HG03135 (cell line): ENCODE data around the gene HOXA5.

Experiments
- ATAC-seq: cut with Tn5 transposase; IDR thresholded peaks from one replicate; pipeline ENCODE4 v1.9.1; 2021; ENCODE audit warnings: mild to moderate bottlenecking, moderate library complexity; ENCODE audit not compliant: unreplicated experiment

HOXA5 gene

DNA sequence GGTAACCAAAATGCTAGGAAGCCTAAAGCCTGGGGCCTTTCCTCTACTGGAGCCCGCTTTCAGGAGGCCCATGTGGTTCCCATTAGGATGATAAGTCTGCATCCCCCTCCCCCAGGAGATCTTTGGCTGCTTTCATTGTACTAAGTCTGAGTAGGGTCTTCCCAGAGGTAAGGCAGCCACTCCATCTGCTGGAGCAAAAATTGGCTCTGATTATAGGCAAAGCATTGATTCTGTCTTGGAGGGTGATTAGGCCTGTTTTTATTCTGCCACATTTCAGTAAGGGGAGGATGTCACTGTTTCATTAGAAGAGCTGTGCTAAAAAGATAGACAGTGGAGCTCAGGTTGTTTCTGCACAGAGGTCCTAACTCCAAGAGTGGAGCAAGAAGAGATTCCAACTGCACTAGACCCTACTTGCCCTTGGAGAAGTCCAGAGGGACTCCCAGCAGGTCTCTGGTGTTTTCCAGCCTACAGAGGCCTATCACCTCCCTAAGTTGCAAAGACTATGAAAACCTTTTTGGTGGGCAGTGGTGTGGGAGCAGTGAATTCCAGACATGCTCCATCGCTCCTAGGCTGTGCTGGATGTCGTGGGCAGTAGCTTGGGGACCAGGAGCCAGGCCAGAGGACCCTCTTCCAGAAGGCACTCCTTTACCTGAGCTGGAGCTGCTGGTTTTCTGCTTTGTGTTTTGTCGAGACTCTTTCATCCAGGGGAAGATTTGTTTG lies 33.9 kb downstream of the HOXA5 start:
- no peak for ATAC-seq

DNA sequence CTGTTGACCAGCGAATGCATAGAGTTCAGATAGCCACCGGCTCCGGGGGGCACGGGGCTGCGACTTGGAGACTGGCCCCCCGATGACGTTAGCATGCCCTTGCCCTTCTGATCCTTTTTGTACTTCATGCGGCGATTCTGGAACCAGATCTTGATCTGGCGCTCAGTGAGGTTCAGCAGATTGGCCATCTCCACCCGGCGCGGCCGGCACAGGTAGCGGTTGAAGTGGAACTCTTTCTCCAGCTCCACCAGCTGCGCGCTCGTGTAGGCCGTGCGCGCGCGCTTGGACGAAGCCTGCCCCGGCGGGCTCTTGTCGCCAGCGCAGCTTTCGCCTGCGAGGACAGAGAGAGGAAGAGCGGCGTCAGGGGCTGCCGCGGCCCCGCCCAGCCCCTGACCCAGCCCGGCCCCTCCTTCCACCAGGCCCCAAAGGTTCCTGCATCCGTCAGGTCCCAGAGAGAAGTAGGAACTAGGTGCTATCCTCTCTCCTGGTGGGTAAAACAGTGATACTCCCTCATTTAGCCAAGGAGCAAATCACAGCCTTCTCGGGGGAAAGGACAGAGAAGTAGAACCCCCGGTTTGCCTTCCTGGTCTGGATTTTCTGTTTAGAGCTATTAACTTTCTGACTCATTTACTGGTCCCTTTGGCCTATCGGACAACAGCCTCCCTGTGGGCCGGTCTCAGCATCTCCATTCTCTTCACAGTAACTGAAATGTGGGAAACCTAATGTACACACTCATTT lies 34.9 kb downstream of the HOXA5 start:
- no peak for ATAC-seq

DNA sequence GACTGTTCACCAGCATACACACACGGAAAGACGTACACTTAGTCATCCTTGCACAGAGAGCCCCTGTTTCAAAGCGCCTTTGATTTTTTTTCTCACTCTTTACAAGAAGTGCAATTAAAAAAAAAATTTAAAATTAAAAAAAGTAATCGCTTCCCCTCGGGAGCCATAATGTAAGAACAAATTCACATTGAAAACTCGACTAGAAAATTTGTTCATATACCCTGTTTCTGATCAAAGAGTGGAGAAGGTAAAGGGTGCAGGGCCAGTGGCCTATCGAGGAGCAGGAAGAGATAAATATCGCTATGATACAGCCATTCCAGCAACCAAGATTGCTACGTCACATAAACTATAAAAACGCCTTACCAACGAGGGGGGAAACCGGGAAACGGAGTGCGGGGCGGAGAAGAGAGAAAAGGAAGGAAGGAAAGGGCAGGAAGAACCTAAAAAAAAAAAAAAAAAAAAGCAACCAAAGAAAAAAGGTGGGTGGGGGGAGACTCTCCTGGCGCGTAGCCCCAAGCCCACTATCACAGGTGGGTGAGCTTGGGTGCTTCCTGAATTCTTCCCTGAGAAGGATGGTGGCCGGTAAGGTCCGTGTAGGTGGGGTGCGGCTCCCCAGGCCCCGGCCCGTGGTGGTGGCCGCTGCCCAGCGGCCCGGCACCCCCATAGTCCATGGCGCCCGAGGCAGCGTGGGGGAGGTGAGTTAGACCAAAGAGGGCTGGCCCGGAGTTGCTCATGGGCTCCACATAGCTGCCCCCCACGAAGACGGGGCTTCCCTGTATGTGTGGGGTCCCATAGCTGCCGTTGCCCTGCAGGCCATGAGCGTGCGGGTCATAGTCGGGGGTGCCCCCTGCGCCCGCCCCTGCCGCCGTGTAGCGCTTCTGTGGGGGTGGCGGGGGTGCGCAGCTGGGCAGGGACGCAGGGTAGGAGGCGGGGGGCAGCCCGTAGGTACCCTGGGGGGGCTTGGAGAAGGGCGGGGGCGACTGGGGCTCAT lies 35.8 kb downstream of the HOXA5 start:
- no peak for ATAC-seq

DNA sequence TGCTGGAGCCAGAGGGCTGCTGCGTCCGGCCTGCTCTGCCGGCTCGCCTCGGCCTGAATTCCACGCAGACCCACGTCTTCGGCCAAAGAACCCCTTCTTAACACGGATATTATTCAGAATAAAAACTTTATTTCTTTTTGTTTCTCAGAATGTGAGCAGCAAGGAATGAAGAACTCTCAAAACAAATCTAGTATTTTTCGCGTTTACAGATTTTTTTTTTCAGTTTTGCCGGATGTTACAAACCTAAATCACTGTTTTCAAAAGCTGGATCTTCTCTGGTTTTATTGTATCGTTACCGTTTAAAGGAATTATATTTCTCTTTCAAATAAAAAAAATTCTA lies 36.6 kb downstream of the HOXA5 start:
- no peak for ATAC-seq

DNA sequence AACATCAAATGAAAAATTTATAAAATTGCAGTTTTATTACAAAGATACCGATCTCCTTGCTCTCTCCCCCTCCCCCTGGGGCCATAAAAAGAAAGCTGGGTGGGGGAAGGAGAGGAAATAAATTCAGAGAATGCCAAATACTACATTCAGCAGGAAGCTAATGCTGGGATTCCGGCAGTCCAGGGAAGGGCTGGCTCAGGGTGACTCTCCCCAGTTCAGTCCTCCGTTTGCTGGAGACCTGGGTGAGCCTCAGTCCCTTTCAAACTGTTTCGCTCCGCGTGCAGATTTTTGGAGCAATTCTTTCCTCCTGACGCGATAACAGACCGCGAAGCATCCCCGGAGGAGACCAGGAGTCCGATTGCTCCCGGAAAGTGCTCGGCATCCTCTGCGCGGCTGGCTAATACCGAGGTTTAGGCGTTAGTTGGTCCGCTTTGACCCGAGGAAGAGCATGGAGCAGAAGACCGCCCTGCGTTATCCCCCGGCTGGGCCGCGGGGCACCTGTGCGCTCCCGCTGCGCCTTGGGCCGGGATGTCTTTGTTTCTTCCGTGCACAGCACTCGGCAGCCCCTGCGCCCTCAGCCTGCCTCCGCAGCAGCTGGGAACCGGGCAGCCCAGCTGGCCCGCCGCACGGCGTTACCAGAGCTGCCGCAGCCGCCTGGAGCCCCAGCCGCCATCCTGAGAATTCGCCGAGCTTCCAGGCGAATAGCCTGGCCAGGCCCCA lies 37.1 kb downstream of the HOXA5 start:
- no peak for ATAC-seq

DNA sequence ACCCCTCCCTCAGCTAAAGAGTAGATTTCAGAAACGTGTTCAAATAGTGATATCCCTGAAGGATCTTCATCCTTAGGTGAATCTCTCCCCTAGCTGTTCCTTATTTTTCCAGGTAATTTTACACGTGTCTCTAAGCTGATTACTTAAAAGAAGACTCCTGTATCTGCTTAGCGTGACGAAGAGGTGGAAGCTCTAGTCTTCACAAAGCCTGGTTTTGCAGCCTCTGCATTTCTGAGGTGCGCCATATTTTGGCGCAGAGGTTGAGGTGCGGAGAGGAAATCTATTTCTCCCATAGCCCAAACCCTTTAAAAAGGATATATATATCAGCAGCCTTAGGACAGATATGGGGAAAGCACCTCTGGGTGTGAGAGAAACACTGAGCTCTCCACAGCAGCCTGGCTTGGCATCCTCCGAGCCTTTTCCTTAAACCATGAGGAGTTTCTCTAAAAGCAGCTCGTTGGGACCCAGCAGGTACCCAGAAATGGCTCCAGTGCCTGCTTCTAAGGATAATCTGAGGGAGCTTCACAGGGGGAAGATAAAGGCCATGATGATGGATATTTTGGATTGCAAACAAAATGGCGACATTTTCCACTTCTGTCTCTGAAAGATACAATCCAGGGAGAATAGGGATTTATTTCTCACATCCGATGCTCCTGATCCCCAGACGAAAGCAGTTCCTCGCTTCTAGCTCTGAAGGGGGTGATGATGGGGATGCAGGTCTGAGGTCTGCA lies 38.0 kb downstream of the HOXA5 start:
- no peak for ATAC-seq

DNA sequence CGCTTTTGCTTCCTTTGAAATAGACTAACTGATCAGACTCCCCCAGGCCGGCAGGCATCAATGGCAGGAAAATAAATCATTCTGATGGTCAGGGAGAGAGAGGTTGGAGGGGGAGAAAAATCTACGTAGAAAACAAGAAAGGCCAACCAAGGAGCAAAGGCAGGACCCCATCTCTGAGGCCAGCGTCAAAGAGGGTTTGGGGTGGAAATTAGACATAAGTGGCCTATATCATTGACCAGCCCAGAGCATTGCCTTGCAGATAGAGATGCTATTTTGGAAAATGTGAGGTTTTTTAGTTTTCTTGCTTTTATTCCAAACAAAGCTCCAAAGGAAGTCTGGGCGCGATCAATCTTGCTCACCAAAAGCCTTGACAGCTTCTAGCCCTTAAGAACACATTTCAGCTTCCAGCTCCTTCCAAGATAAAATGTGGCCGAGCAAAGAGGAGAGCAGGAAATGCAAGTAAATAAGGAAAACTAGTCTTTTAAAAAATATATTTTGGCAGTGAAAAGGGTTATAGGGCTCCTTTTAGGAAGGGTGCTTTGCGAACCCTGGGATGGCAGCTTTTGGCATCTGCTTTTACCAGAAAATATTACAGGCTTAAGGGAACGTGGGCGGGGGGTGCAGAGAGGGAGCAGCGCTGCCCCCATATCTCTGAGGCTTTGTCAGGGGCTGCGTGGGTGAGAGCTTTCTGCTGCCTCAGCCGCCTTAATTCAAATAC lies 39.0 kb downstream of the HOXA5 start:
- ATAC-seq: no peak

DNA sequence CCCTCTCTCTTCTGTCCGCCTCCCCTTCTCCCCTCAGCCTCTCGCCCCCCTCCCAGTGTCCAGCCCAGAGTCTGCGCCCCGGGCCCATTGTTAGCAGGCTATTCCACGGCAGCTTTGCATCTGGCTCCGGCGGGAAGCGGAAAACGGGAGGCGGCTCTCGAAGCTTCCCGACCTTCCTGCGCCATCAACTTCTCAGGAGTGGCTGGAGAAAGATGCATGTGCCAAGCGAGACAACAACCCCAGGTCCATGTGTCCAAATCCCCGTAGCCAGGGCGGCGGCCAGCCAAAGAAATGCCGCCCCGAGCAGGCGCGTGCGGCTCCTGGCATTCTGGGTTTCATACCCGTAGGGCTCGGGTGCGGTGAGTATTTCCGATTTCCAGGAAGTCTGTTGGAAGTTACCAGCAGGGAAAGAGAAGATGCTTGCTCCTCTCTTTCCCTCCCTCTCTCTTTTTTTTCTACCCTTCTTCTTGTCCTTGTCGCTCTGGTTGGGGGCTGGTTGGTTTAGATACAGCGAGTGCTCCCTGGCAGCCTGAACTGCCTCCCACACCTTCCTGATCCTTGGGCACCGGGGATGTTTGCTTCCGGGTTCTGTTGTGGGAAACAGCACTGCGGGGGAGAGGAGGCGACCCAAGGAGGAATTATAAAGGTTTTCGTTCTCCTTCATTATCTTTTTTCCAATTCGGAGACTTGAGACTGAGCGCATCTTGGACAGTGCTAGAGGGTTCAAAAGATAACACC lies 39.8 kb downstream of the HOXA5 start:
- no peak for ATAC-seq

DNA sequence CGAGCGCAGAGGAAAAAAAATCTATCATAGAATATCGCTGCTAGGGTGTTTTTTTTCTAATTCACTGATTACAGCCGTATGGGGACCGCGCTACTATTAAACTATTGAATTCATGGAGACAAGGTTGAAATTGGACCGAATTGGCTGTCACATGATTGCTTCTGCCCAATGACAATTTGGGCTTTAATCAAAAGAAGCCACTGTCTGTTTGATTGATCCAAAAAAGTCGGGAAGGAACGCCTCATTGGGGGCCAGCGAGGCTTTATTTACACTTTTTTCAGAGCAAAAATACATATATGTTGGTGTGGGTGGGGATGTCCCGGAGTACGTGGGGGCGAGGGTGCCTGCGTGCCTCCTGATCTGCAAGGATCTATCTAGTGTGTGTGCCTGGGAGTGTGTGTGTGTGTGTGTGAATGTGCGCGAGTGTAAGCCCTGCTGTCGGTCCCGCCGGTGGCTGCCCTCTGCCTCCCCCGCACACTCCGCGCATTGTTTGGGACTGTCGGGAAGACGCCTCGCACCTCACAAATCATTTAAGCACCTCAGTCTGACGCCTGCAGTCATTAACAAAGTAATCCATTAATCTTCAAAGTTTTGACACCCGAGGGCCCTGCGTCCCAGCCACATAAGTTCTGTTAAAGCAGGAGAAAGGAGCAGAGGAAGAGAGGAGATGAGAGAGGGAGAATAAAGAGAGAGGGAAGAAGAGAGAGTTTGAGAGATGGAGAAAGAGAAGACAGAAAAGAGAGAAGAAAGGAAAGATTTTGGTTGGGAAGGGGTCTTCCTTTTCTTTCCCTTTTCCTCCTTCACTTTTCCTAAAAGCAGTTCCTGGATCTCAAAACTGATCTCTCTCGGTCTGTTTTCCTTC lies 40.7 kb downstream of the HOXA5 start, which contains the start of gene HOXA2:
Gene HOXA2, minus strand, starts transcription at position 103 of the 862 bp plus-strand sequence. CDS start 183 bp downstream, outside the sequence.
- ATAC-seq: no peak

DNA sequence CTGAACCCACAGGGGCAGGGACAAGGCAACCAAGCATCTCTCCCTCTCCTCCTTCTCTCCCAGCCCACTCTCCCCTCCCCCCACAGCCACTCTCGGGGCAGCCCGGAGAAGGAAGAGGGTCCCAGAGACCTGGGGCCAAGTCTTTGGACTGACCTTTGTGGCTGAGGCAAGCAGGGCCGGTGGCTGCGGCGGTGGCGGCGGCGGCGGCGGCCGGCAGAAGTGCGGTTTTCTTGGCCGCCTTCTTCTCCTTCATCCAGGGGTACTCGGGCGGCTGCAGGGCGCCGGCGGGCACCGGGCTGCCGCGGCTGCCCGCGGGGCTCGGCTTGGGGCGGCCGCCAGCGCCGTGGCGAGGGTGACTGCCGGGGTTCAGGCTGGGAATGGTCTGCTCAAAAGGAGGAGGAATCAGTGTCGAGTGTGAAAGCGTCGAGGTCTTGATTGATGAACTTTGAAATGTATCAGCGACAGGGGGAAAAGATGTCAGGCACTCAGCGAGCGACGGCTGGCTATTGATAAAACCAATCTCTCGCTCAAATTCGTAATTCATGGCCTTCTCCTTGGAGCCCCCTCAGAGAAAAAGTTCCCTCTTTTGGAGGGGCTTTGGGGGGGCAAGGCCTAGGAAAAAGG lies 41.4 kb downstream of the HOXA5 start:
- no peak for ATAC-seq

DNA sequence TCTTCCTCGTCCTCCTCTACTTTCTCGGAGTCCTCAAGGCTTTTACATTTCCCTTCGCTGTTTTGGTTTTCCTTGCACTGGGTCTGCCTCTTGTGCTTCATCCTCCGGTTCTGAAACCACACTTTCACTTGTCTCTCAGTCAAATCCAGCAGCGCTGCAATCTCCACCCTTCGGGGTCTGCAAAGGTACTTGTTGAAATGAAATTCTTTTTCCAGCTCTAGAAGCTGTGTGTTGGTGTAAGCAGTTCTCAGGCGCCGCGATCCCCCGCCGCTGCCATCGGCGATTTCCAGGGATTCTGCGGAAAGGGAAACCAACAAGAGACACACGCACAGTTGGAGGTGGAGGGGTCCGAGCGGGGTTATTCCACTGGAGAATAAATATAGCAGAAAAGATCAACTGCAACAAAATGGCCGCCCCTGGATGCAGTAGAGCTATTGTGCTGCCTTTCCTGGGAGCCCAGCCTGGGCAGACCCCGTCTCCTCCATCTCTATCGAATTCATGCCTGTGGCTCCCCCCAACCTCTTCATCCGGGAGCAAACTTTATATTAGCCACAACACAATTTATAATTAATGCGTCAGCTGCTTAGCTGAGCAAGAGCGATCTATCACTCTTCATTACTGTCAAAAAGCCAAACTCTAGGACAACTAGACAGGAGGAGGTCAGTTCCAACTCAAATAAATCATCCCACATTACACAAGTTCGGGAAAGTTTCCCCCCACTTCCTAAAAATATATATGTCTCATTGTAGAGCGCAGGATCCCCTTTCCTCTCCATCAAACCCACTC lies 42.1 kb downstream of the HOXA5 start:
- ATAC-seq: no peak

DNA sequence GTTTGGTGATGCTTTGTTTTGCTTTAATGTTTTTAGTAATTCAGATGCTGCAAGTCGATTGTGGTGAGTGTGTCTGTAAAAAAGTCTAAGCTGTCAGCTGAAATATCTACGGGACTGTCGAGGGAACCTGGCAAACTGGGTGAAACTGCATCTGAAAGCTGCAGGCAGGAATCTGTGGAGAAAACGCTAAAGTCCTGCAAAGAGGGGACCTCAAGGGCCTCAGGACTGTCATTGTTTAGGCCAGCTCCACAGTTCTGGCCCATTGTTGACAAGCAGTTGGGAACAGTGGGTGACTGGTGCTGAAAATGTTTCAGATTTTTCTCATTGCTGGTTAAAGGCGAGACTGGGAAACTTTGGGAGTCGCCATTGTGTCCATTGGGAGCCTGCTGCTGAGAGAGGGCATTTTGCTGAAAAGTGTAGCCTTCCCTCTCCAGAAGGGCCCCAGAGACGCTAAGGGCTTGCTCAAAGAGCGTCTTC lies 42.7 kb downstream of the HOXA5 start:
- no peak for ATAC-seq

DNA sequence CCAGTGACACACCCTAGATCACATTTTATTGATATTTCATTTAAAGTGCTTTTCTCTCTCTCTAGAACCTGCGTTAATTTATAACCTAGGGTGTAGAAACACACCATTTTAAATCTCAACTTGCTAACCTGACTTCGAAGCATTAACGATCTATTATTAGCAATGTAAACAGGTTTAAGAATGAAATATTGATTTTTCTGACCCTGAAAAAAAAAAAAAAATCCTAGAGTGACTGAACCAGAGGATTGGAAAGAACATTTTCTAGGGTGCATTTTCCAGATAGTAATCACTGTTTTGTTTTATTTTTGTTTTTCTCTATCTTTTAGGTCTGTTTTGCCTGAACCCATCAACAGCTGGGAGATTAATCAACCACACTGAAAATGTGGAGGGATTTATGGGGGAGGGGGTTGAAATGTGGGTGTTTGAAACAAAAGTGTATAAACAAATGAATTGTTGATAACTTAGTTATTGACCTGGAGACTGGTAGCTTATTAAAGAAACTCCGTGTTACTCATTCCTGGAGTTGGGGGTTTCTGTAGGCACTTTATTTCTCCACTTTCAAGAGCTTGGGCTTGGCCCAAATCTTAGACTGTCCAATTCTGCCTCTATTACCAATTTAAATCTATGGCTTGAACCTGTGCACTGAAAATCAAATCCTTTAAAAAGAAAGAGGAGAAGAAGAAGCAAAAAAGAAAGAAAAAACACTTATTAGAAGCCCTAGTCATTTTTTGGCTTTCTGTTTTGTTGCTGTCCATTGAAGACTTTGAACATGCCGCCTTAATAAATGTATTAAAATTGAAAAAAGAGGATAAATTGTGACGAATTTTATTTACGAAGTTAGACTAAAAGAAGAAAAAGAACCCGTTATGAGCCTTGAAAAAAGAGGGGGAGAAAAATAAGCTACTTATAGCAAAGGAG lies 43.8 kb downstream of the HOXA5 start:
- ATAC-seq: no peak

DNA sequence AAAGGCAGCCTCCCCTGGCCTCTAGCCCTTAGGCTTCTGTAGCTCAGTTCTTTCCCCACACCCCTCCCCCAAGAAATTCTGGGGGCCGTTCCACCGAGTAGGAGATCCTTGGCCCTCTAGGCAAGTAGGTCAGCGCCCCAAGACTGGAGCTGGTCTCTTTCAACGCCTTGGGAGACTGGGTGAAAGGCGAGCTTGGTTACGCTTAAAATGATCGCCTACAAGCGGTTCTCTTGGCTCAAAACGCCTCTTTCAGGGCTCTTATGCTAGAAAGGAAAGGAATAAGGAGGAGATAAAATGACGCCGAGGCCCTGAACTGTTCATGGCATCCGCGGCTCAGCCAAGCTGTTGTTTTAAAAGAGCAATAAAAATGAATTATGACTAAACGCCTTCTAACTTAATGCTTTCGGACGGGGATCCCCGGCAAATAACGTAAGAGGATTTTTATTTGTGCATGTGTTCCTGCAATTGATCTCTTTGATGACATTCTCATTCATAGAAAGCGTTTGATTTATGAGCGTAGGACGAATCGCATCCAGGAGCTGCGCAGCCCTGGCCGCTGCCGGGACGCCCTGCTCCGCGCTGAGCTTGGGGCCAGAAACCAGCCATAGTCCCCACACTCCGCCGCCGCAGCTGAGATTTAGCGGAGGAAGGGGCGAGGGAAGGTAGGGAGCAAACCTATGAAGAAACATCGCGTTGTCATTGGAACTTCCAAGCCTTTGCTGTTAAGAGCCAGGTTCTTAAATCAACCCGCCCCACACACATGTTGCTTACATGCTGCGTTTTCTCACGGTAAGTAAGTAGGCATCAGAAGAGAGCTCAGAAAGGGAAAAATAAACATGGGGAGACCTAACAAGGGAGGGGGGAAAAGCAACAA lies 44.7 kb downstream of the HOXA5 start:
- no peak for ATAC-seq
